ENCODE results near the gene NAA20.

NAA20 gene

GRCh38 chr20:20060234-20060998 is 43.3 kb downstream of the NAA20 start:
- H3K27ac ChIP-seq = no peak overlapping the region
- H2AFZ ChIP-seq = no peak overlapping the region
- H3K27me3 ChIP-seq (ENCODE audit: control insufficient read depth, insufficient read depth, low read length) = no peaks in the 10 kb centered on the region
- H3K4me3 ChIP-seq (ENCODE audit: low read depth, low read length) = no peak overlapping the region
- H3K4me2 ChIP-seq (ENCODE audit: low read length) = no peak overlapping the region
- H3K79me2 ChIP-seq = no peaks in the 10 kb centered on the region
- H3K9me3 ChIP-seq (ENCODE audit: control insufficient read depth, low read length) = no peaks in the 10 kb centered on the region
- no peaks in the 10 kb centered on the region for H3K4me1 ChIP-seq
- H3K36me3 ChIP-seq (ENCODE audit: control insufficient read depth, insufficient read depth, low read length) = no peaks in the 10 kb centered on the region
- H3K9ac ChIP-seq = no peak overlapping the region
- no peak for TF ChIP-seq CTCF (IDR thresholded peaks at IDR 0.05)

GRCh38 chr20:20063941-20064702 is 47.0 kb downstream of the NAA20 start:
- Histone ChIP-seq H3K36me3 (ENCODE audit: control insufficient read depth, insufficient read depth, low read length) (no peaks in the 10 kb centered on the region), H3K9ac (no peak overlapping the region), H3K4me1 (no peaks in the 10 kb centered on the region), H2AFZ (no peak overlapping the region), H3K4me2 (ENCODE audit: low read length) (no peak overlapping the region), H3K27ac (no peak overlapping the region), H3K79me2 (no peaks in the 10 kb centered on the region), H3K4me3 (ENCODE audit: low read depth, low read length) (no peak overlapping the region), H3K27me3 (ENCODE audit: control insufficient read depth, insufficient read depth, low read length) (no peaks in the 10 kb centered on the region), H3K9me3 (ENCODE audit: control insufficient read depth, low read length) (no peaks in the 10 kb centered on the region)
- TF ChIP-seq CTCF (IDR thresholded peaks at IDR 0.05) = no peak

GRCh38 chr20:20065361-20065760 is 48.2 kb downstream of the NAA20 start:
- no peaks in the 10 kb centered on the region for H3K79me2 ChIP-seq
- no peak overlapping the region for H3K9ac ChIP-seq
- no peak overlapping the region for H3K27ac ChIP-seq
- no peak overlapping the region for H2AFZ ChIP-seq
- no peaks in the 10 kb centered on the region for H3K36me3 ChIP-seq (ENCODE audit: control insufficient read depth, insufficient read depth, low read length)
- TF ChIP-seq CTCF (IDR thresholded peaks at IDR 0.05) = no peak
- no peaks in the 10 kb centered on the region for H3K27me3 ChIP-seq (ENCODE audit: control insufficient read depth, insufficient read depth, low read length)
- H3K4me1 ChIP-seq = no peaks in the 10 kb centered on the region
- no peak overlapping the region for H3K4me3 ChIP-seq (ENCODE audit: low read depth, low read length)
- no peaks in the 10 kb centered on the region for H3K9me3 ChIP-seq (ENCODE audit: control insufficient read depth, low read length)
- no peak overlapping the region for H3K4me2 ChIP-seq (ENCODE audit: low read length)

- Histone ChIP-seq H3K79me2 (no peaks in the 10 kb centered on the region), H3K4me3 (ENCODE audit: low read depth, low read length) (no peak overlapping the region), H3K27me3 (ENCODE audit: control insufficient read depth, insufficient read depth, low read length) (no peaks in the 10 kb centered on the region), H3K9ac (no peak overlapping the region), H3K4me1 (no peaks in the 10 kb centered on the region), H3K9me3 (ENCODE audit: control insufficient read depth, low read length) (no peaks in the 10 kb centered on the region), H3K4me2 (ENCODE audit: low read length) (no peak overlapping the region), H2AFZ (no peak overlapping the region), H3K36me3 (ENCODE audit: control insufficient read depth, insufficient read depth, low read length) (no peaks in the 10 kb centered on the region), H3K27ac (no peak overlapping the region)
- TF ChIP-seq CTCF (IDR thresholded peaks at IDR 0.05) = no peak
Measured at GRCh38 chr20:20070871-20071726, 53.9 kb downstream of the NAA20 start.
